Measurements from ENCODE around the gene WDR27. TPM values are rescaled to one million over a fixed set of nuclear protein-coding genes. Genes with fewer than 3 reads are reported as not detected.
"Not testable (repeated sequence)": the region's sequence is repeated elsewhere in the genome, so short reads cannot be mapped to it uniquely, and the experiment has no call there.

The WDR27 gene
- total RNA-seq, 1 donor from 2014 or later, result 24.0 TPM

- no peak for DNase-seq (ENCODE audit: low read depth, low spot score)
Observed at GRCh38 chr6:169450097-169450496, 251.7 kb downstream of the WDR27 start.

- no peak for DNase-seq (ENCODE audit: low read depth, low spot score)
Observed at GRCh38 chr6:169449221-169449620, 252.6 kb downstream of the WDR27 start.

- no peak for DNase-seq (ENCODE audit: low read depth, low spot score)
Observed at GRCh38 chr6:169445661-169446581, 255.9 kb downstream of the WDR27 start.

- DNase-seq (ENCODE audit: low read depth, low spot score), result no peak
Observed at GRCh38 chr6:169445227-169445626, 256.6 kb downstream of the WDR27 start.

- no peak for DNase-seq (ENCODE audit: low read depth, low spot score)
Observed at GRCh38 chr6:169441292-169441691, 260.5 kb downstream of the WDR27 start.

DNA sequence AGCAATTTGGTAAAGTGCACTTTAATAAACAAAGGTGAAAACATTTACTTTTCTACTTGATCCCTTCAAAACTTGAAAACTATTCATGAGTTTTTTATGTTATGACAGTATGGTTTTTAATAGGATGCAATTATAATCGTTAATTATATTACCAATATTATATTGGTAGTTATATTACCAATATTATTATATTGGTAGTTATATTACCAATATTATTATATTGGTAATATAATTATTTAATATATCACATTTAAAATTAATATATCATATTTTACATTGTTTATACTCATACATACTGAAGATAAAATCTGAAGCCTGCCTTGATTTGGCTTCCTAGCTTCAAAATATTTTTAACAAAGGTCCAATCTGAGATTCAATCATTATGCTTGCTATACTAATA is 262.1 kb downstream of the WDR27 start:
- no peak for DNase-seq (ENCODE audit: low read depth, low spot score)

DNA sequence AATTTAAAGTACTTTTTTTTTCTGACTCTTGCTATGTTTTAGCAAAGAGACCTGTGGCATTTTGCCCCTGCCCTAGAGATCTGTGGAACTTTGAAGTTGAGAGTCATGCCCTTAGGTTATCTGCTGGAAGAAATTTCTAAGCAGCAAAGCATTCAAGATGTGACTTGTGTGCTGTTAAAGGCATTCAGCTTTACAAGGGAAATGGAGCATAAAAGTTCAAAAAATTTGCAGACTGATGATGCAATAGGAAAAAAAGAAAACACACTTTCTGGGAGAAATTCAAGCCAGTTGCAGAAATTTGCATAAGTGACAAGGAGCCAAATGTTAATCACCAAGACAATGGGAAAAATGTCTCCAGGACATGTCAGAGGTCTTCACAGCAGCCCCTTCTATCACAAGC is 267.3 kb downstream of the WDR27 start:
- not testable (repeated sequence) for DNase-seq (ENCODE audit: low read depth, low spot score)

GRCh38 chr6:169429001-169429400 is 272.8 kb downstream of the WDR27 start:
- no peak for DNase-seq (ENCODE audit: low read depth, low spot score)

DNA sequence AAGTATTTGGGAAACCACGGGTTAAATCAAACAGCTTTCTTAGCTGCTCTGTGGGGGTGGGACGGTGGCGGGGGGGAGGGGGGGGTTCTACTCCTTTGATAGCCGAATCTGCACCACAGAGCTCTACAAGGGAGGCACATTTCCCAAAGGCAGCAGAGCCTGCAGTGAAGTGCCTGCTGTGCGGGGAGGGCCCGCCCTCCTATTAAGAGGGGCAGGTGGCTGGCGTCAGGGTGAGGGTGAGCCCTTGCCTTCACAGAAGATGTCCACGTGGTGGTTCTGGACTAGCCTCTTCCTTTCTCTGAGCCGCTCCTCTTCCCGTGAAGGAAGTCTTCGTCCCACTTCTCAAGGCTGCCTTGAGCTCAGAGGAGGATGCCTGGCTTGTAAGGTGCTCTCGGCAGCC is 273.3 kb downstream of the WDR27 start:
- DNase-seq (ENCODE audit: low read depth, low spot score), result no peak

DNA sequence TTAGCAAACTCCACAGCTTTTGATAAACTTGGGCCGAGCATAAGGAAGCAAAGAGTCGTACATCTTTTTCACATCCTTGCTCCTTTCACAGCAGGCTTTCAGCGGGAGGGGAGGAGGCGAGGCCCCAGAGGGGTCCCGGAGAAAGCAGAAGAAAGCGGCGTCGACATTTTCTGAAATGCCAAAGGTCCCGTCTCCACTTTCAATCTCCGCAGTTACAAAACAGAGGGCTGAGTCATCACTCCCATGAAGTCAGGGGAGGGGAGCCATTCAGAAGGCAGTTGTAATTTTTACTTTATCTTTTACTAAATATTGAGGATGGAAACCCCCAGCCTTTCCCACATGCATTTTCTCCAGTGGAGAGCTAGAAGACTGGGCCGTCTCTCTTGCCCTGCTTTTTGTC is 274.0 kb downstream of the WDR27 start:
- no peak for DNase-seq (ENCODE audit: low read depth, low spot score)

GRCh38 chr6:169426611-169427010 is 275.2 kb downstream of the WDR27 start:
- DNase-seq (ENCODE audit: low read depth, low spot score), result no peak

DNA sequence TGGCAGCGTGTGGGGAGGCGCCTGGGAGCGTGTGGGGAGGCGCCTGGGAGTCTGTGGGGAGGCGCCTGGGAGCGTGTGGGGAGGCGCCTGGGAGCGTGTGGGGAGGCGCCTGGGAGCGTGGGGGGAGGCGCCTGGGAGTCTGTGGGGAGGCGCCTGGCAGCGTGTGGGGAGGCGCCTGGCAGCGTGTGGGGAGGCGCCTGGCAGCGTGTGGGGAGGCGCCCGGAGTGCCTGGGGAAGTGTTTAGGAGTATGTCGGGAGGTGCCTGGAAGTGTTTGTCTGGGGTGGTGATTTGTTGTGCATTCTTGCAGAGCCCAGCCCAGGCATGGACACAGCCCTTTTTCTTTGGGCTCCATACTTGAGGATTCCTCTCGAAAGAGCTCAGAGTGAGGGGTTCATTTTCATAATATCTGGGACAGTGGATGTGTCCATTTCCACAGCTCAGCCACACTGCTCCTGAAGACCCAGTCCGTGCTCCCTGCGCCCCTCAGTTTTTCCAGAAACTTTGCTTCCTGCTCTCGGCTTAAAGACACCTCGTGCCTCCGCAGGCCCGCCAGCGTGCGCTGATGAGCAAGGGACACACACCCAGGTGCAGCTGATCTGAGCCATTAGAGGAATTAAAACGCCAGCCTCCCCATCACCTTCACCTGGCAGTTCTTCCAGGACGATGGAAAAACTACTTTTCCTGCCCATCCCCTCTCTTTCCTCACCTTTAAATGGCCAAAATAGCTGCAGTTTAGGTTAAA is 276.0 kb downstream of the WDR27 start:
- DNase-seq (ENCODE audit: low read depth, low spot score), result peak; percentile 30

DNA sequence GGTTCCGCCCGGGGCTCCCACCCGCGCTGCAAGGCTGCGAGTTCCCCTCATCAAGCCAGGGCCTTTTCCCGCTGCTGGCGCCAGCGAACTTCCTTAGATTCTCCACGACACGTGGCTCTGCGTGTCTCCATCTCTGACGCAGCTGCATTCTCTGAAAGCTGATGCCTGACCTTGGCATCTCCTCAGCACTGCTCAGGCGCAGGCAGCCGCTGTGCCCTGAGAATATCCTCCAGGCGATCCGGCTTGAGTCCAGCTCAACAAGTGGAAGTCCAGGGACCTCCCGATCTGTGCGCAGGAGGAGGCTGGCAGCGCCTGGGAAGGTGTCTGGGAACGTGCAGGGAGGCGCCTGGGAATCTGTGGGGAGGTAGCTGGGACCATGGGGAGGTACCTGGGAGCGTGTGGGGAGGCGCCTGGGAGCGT is 277.0 kb downstream of the WDR27 start:
- no peak for DNase-seq (ENCODE audit: low read depth, low spot score)

GRCh38 chr6:169424149-169424804 is 277.6 kb downstream of the WDR27 start:
- no peak for DNase-seq (ENCODE audit: low read depth, low spot score)

GRCh38 chr6:169421586-169422264 is 280.1 kb downstream of the WDR27 start:
- DNase-seq (ENCODE audit: low read depth, low spot score), result no peak

- DNase-seq (ENCODE audit: low read depth, low spot score), result no peak
Observed at GRCh38 chr6:169420912-169421543, 280.8 kb downstream of the WDR27 start.

DNA sequence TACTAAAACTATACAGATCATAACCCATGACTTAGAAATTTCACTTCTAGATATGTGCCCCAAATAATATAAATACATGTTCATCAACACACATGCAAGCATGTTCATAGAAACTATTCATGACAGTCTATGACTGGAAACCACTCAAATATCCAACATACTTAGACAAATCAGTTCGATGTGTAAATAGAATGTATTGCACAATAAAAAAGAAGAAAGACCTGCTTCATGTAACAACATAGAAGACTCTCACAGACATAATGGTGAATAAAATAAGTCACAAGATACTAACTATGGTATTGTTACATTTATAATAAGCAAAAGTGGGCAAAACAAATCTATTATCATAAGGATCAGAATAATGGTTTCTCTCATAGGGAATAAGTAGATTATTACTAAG is 284.7 kb downstream of the WDR27 start:
- no peak for DNase-seq (ENCODE audit: low read depth, low spot score)

DNA sequence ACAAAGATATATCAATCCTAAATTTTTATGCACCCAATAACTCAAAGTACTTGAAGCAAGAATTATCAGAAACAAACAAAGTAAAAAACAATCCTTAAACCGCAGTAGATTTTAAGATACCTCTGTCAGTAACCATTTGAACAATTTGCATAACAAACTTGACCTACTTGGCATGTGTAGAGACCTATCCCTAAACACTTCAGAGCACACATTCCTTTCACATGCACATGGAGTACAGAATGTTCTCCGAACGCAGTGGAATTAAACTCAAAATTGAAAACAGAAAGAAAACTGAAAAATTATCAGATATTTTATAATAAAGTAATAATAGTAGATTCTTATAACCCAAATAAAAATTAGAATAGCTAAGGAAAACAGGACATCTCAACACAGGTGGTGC is 285.6 kb downstream of the WDR27 start:
- no peak for DNase-seq (ENCODE audit: low read depth, low spot score)

DNA sequence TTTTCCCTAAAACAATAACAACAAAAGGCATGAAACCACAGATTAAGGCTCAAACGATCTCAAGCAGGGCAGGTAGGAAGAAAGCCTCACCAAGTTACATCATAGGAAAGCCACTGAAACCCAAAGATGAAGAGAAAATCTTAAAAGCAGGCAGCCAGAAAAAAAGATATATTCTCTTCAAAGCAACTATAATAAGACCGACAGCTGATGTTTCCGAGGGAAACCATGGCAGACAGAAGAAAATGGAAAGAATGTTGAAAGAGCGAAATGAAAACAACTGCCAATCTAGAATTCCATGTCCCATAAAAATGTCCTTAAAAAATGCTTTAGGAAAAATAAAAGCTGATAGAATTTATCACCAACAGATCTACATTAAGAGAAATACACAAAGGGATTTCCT is 286.6 kb downstream of the WDR27 start:
- no peak for DNase-seq (ENCODE audit: low read depth, low spot score)

DNA sequence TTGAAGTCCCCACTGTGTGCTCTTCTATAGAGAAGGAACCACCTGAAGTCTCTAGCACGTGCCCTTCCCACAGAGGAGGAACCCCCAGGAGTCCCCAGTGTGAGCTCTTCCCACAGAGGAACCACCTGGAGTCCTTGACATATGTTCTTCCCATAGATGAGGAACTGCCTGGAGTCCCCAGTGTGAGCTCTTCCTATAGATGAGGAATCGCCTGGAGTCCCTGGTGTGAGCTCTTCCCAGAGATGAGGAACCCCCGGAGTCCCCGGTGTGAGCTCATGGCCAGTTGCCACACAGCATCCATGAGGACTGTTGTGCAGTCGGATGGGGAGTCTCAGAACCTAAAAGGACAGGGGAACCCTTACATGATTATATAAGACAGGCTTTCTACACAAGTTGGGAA is 290.1 kb downstream of the WDR27 start:
- no peak for DNase-seq (ENCODE audit: low read depth, low spot score)

DNA sequence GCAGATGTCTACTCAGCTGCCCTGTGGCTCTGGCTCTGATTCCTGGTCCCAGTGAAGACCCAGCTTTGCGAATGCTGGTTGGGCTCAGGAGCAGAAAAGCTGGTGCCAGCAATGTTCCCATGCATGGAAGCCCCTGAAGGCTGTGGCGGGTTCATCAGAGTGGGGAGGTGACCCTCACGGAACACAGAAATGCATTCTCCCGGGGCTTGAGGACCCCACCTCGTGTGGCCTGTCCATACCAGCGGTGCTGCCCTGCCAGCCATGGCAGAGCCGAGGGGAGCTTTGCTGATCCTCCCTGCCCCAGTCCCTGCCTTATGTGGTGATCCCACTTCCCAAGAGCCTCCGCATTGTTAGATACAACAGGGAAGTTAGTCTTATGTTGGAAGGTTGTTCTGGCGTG is 290.5 kb downstream of the WDR27 start:
- DNase-seq (ENCODE audit: low read depth, low spot score), result no peak

Measured in pulmonary artery endothelial cell (primary cell).